Measurements from ENCODE around the gene LIAS. TPM values are rescaled to one million over a fixed set of nuclear protein-coding genes. Genes with fewer than 3 reads are reported as not detected.
"Not testable (repeated sequence)": the region's sequence is repeated elsewhere in the genome, so short reads cannot be mapped to it uniquely, and the experiment has no call there.

LIAS gene
- polyA plus RNA-seq, 2 donors: 14.2 to 15.2 TPM

DNA sequence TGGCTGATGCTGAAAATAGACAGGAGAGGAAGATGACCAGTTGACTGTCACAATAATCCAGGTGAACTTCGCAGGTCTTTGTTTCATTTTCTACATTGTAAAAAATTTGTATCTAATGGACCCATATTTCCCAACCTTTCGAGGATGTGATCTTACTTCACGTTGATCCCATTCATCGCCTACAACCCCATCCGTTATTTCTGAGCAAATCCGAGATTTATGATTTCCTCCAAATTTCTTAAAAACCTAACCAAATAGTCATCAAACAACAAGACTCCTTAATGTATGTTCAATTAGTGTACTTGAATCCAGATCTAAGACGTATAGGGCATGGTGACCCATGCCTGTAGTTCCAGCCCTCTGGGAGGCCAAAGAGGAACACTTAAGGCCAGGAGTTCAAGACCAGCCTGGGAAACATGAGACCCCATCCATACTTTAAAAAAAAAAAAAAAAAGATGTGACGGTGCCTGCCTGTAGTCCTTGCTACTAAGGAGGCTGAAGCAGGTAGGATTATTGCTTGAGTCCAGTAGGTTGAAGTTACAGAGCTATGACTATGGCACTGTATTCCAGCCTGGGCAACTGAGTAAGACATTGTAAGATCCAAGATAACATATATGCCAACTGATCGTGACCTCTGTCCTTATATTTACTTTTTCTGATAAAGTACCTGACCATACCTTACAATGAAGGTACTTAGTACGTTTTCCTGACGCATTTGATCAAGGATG is 5.8 kb upstream of the LIAS start:
- no peaks in the 10 kb centered on the region for H3K27me3 ChIP-seq (ENCODE audit: control insufficient read depth in 1 of 2, insufficient read depth in 2 of 2, low read length in 2 of 2)
- 84 to 87% methylated on average over 11 of the region's 11 CpGs for WGBS, 2 donors
- no peak overlapping the region for H3K4me3 ChIP-seq (ENCODE audit: low read depth in 1 of 2, low read length in 2 of 2)
- no peaks in the 10 kb centered on the region for H3K4me1 ChIP-seq (ENCODE audit: control insufficient read depth in 2 of 2, insufficient read depth in 2 of 2, low read length in 1 of 2)
- no peak overlapping the region for H3K27ac ChIP-seq (ENCODE audit: low read depth in 2 of 2, low read length in 1 of 2)
- H3K9me3 ChIP-seq (ENCODE audit: control insufficient read depth in 2 of 2, insufficient read depth in 1 of 2, low read depth in 1 of 2, low read length in 1 of 2): no peaks in the 10 kb centered on the region
- H3K36me3 ChIP-seq (ENCODE audit: control insufficient read depth in 2 of 2, insufficient read depth in 2 of 2, low read length in 1 of 2): peaks cover 10 to 18% of the 10 kb centered on the region in 2 donors

DNA sequence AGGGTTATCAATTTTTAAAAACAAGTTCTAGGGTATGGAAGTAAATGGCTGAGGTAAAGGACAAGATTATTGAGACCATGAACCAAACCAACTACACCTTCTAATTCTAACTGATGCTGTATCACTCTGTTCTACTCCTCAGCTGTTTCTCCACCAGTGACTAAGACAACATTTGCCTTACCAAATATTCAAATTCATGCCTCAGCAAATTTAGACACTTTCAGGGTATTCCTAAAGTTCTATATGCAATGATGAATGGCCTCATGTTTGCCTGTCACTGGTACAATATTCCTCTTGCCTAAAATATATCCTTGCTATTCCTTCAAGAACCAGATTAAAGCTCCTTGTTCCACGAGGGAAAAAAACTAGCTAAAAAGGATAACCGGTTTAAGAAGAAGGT is 5.1 kb upstream of the LIAS start:
- peaks cover 10 to 18% of the 10 kb centered on the region in 2 donors for H3K36me3 ChIP-seq (ENCODE audit: control insufficient read depth in 2 of 2, insufficient read depth in 2 of 2, low read length in 1 of 2)

DNA sequence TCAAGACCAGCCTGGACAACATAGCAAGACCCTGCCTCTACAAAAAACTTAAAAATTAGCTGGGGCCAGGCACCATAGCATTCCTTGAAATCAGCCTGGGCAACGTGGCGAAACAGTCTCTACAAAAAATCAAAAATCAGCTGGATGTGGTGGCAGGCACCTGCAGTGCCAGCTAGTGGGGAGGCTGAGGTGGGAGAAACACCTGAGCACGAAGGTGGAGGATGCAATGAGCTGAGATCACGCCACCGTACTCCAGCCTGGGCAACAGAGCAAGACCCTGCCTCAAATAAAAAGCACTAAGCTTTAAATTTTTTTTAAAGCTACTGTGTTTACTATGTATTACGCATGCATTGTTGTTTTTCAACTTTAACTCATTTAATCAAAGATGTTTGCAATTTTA is 3.4 kb upstream of the LIAS start:
- Histone ChIP-seq H3K36me3 (ENCODE audit: control insufficient read depth in 2 of 2, insufficient read depth in 2 of 2, low read length in 1 of 2) (peaks cover 10 to 18% of the 10 kb centered on the region in 2 donors), H3K4me3 (ENCODE audit: low read depth in 1 of 2, low read length in 2 of 2) (no peak overlapping the region), H3K27me3 (ENCODE audit: control insufficient read depth in 1 of 2, insufficient read depth in 2 of 2, low read length in 2 of 2) (no peaks in the 10 kb centered on the region), H3K27ac (ENCODE audit: low read depth in 2 of 2, low read length in 1 of 2) (no peak overlapping the region), H3K4me1 (ENCODE audit: control insufficient read depth in 2 of 2, insufficient read depth in 2 of 2, low read length in 1 of 2) (no peaks in the 10 kb centered on the region), H3K9me3 (ENCODE audit: control insufficient read depth in 2 of 2, insufficient read depth in 1 of 2, low read depth in 1 of 2, low read length in 1 of 2) (no peaks in the 10 kb centered on the region)
- 91% methylated on average over 6 of the region's 6 CpGs for WGBS, 2 donors

More for the DNA sequence above, 5.1 kb upstream of the LIAS start:
- no peak overlapping the region for H3K27ac ChIP-seq (ENCODE audit: low read depth in 2 of 2, low read length in 1 of 2)
- WGBS, 2 donors: 78 to 79% methylated on average over 2 of the region's 2 CpGs
- H3K27me3 ChIP-seq (ENCODE audit: control insufficient read depth in 1 of 2, insufficient read depth in 2 of 2, low read length in 2 of 2): no peaks in the 10 kb centered on the region
- H3K9me3 ChIP-seq (ENCODE audit: control insufficient read depth in 2 of 2, insufficient read depth in 1 of 2, low read depth in 1 of 2, low read length in 1 of 2): no peaks in the 10 kb centered on the region
- H3K4me3 ChIP-seq (ENCODE audit: low read depth in 1 of 2, low read length in 2 of 2): no peak overlapping the region
- no peaks in the 10 kb centered on the region for H3K4me1 ChIP-seq (ENCODE audit: control insufficient read depth in 2 of 2, insufficient read depth in 2 of 2, low read length in 1 of 2)

DNA sequence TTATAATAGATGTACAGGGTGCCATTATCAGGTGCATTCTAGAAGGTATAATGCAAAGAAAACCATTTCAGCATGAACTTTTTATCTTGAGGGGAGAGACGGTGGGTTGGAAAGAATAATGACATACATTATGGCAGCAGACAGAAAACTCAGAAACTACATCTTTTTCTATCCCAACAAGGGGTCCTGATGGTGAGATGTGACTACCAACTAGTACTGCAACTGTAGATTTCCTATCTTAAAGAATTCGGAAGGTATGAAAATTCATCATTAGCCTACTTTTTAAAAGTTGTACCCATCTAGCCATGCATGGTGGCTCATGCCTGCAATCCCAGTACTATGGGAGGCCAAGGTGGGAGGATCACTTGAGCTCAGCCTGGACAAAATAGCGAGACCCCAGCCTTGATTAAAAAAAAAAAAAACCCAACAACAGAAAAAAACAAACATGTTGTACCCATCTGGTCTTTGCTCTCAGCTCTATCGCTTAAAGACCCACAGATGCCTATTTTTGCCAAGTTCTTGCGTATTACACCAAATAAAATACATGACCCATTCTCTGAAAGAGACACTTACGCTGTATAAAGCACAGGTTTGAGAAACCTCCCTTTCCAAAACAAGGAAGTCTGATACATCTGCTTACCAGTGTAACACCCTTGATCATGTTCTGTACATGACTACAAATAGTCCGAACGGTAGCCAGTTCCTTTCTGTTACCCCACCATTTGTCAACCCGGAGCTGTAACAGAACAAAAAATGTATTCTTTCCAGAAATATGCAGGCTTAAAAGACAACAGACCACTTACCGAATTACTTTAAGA is 1.7 kb upstream of the LIAS start:
- Histone ChIP-seq H3K27me3 (ENCODE audit: control insufficient read depth in 1 of 2, insufficient read depth in 2 of 2, low read length in 2 of 2) (no peaks in the 10 kb centered on the region), H3K4me1 (ENCODE audit: control insufficient read depth in 2 of 2, insufficient read depth in 2 of 2, low read length in 1 of 2) (no peaks in the 10 kb centered on the region), H3K36me3 (ENCODE audit: control insufficient read depth in 2 of 2, insufficient read depth in 2 of 2, low read length in 1 of 2) (peaks cover 7 to 11% of the 10 kb centered on the region in 2 donors), H3K27ac (ENCODE audit: low read depth in 2 of 2, low read length in 1 of 2) (no peak overlapping the region), H3K9me3 (ENCODE audit: control insufficient read depth in 2 of 2, insufficient read depth in 1 of 2, low read depth in 1 of 2, low read length in 1 of 2) (no peaks in the 10 kb centered on the region), H3K4me3 (ENCODE audit: low read depth in 1 of 2, low read length in 2 of 2) (peak overlapping the region in 1 of 2 donors; percentile 90)
- 63 to 64% methylated on average over 10 of the region's 10 CpGs for WGBS, 2 donors

DNA sequence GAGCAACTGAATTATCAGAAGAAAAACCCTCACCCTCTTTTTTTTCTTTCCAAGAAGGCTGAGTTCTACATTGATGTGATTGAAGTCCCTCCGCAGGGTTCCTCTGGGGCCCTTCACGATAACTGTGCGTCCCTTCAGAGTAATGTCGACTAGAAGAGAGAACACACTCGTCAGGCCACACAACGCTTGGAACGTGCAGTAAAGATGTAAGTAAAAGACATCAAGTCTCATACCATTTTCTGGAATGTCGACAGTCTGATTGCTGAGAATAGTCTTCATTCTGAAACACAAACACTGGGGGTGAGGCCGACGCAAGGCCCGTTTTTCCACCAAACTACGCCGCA is 723 bp upstream of the LIAS start:
- Histone ChIP-seq H3K4me3 (ENCODE audit: low read depth in 1 of 2, low read length in 2 of 2) (peak overlapping the region; percentile 80 to 90), H3K27ac (ENCODE audit: low read depth in 2 of 2, low read length in 1 of 2) (peak overlapping the region; percentile 90 to 95), H3K36me3 (ENCODE audit: control insufficient read depth in 2 of 2, insufficient read depth in 2 of 2, low read length in 1 of 2) (peaks cover 4 to 11% of the 10 kb centered on the region in 2 donors)
- H3K9me3 ChIP-seq (ENCODE audit: control insufficient read depth in 2 of 2, insufficient read depth in 1 of 2, low read depth in 1 of 2, low read length in 1 of 2); H3K4me1 ChIP-seq (ENCODE audit: control insufficient read depth in 2 of 2, insufficient read depth in 2 of 2, low read length in 1 of 2); H3K27me3 ChIP-seq (ENCODE audit: control insufficient read depth in 1 of 2, insufficient read depth in 2 of 2, low read length in 2 of 2): not testable (repeated sequence)
- WGBS, 2 donors: 1% methylated on average over 13 of the region's 13 CpGs

DNA sequence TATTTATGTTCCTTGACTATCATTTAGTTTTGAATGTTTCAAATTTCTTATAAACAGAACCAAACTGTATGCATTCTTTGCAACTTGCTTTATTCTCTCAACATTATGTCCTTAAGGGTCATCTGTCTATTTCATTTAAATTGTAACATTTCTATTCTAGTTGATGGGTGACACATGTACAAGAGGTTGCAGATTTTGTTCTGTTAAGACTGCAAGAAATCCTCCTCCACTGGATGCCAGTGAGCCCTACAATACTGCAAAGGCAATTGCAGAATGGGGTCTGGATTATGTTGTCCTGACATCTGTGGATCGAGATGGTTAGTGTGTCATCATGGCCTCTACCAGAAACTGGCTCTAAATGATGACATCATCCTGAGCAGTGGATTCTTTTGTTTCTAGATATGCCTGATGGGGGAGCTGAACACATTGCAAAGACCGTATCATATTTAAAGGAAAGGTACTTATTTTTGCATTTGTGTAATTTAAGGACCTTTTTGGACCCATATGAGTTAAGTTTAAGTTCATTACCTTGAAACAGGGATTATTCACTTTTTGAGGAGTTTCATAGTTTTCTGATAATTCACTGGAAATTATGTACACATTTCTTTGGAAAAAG is 6.1 kb downstream of the LIAS start:
- Histone ChIP-seq H3K9me3 (ENCODE audit: control insufficient read depth in 2 of 2, insufficient read depth in 1 of 2, low read depth in 1 of 2, low read length in 1 of 2) (no peaks in the 10 kb centered on the region), H3K4me1 (ENCODE audit: control insufficient read depth in 2 of 2, insufficient read depth in 2 of 2, low read length in 1 of 2) (no peaks in the 10 kb centered on the region), H3K27me3 (ENCODE audit: control insufficient read depth in 1 of 2, insufficient read depth in 2 of 2, low read length in 2 of 2) (no peaks in the 10 kb centered on the region), H3K36me3 (ENCODE audit: control insufficient read depth in 2 of 2, insufficient read depth in 2 of 2, low read length in 1 of 2) (peaks cover 0 to 2% of the 10 kb centered on the region in 2 donors), H3K27ac (ENCODE audit: low read depth in 2 of 2, low read length in 1 of 2) (no peak overlapping the region), H3K4me3 (ENCODE audit: low read depth in 1 of 2, low read length in 2 of 2) (no peak overlapping the region)
- 47 to 56% methylated on average over 2 of the region's 2 CpGs for WGBS, 2 donors

DNA sequence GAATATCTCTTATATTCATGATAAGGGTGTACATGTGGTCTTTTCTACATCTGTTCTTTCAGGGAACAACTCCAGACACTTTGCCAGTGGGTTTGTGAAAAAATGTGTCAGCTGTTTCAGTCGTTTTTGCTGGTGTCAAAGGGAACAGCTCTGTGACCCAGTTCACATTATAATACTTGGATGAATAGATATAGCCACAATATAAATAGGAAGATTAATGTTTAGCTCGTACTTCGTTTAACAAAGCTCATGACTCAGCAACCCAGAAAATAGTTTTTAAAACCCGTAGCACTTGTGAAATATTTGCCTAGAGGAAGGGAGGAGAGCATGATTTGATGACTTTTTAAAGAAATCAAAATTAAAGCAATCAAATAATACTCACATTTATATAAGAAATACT is 7.9 kb downstream of the LIAS start:
- no peaks in the 10 kb centered on the region for H3K4me1 ChIP-seq (ENCODE audit: control insufficient read depth in 2 of 2, insufficient read depth in 2 of 2, low read length in 1 of 2)
- WGBS, 2 donors: 31 to 38% methylated on average over 4 of the region's 4 CpGs
- no peaks in the 10 kb centered on the region for H3K9me3 ChIP-seq (ENCODE audit: control insufficient read depth in 2 of 2, insufficient read depth in 1 of 2, low read depth in 1 of 2, low read length in 1 of 2)
- H3K4me3 ChIP-seq (ENCODE audit: low read depth in 1 of 2, low read length in 2 of 2): no peak overlapping the region
- H3K36me3 ChIP-seq (ENCODE audit: control insufficient read depth in 2 of 2, insufficient read depth in 2 of 2, low read length in 1 of 2): peaks cover 0 to 2% of the 10 kb centered on the region in 2 donors
- no peaks in the 10 kb centered on the region for H3K27me3 ChIP-seq (ENCODE audit: control insufficient read depth in 1 of 2, insufficient read depth in 2 of 2, low read length in 2 of 2)
- H3K27ac ChIP-seq (ENCODE audit: low read depth in 2 of 2, low read length in 1 of 2): peak overlapping the region in 1 of 2 donors; percentile 58

DNA sequence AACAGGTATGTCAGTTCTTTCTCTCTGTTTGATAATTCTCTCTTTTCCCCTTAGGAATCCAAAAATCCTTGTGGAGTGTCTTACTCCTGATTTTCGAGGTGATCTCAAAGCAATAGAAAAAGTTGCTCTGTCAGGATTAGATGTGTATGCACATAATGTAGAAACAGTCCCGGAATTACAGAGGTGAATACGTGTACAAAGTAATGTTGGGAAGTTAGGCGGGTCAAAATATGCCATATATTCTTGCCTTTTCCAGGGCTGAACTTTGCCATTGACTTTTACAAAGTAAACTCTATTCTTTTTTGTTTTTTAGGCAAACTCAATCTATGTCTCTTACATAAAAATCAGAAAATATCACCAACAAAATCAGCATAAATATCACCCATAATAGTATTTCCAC is 8.6 kb downstream of the LIAS start:
- Histone ChIP-seq H3K4me1 (ENCODE audit: control insufficient read depth in 2 of 2, insufficient read depth in 2 of 2, low read length in 1 of 2) (no peaks in the 10 kb centered on the region), H3K36me3 (ENCODE audit: control insufficient read depth in 2 of 2, insufficient read depth in 2 of 2, low read length in 1 of 2) (peaks cover 0 to 2% of the 10 kb centered on the region in 2 donors), H3K4me3 (ENCODE audit: low read depth in 1 of 2, low read length in 2 of 2) (no peak overlapping the region), H3K9me3 (ENCODE audit: control insufficient read depth in 2 of 2, insufficient read depth in 1 of 2, low read depth in 1 of 2, low read length in 1 of 2) (no peaks in the 10 kb centered on the region), H3K27me3 (ENCODE audit: control insufficient read depth in 1 of 2, insufficient read depth in 2 of 2, low read length in 2 of 2) (no peaks in the 10 kb centered on the region), H3K27ac (ENCODE audit: low read depth in 2 of 2, low read length in 1 of 2) (no peak overlapping the region)
- 82 to 85% methylated on average over 4 of the region's 4 CpGs for WGBS, 2 donors

DNA sequence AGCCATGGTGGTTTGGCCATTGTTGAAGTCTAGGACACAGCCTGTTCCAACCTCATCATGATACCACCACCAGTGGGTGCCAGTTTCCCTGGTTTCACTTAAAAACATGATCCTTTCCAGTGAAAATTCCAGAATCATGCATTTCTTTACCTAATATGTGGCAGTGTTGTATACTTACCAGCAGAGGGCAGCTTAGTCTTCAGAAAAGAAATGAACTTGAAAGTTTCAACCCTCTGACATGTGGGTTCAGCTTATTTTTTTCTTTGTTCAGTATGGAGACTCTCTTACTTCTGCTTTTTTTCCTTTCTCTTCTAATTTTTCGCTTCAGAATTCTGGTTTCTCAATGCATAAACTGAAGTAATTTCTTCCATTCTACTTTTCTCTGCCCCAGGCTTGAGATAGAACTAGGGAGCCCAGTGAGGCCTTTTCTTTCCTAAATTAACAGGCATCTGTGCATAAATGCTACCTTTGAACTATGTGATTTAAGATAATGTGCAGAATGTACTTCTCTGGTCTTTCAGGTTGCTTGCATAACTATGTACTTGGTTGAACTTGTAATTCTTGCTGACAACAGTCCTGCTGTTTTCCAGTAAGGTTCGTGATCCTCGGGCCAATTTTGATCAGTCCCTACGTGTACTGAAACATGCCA is 10.7 kb downstream of the LIAS start:
- WGBS, 2 donors: 54 to 55% methylated on average over 4 of the region's 4 CpGs
- H3K4me3 ChIP-seq (ENCODE audit: low read depth in 1 of 2, low read length in 2 of 2): no peak overlapping the region
- peaks cover 0 to 2% of the 10 kb centered on the region in 2 donors for H3K36me3 ChIP-seq (ENCODE audit: control insufficient read depth in 2 of 2, insufficient read depth in 2 of 2, low read length in 1 of 2)
- H3K9me3 ChIP-seq (ENCODE audit: control insufficient read depth in 2 of 2, insufficient read depth in 1 of 2, low read depth in 1 of 2, low read length in 1 of 2): no peaks in the 10 kb centered on the region
- H3K4me1 ChIP-seq (ENCODE audit: control insufficient read depth in 2 of 2, insufficient read depth in 2 of 2, low read length in 1 of 2): no peaks in the 10 kb centered on the region
- peak overlapping the region; percentile 49 to 54 for H3K27ac ChIP-seq (ENCODE audit: low read depth in 2 of 2, low read length in 1 of 2)
- no peaks in the 10 kb centered on the region for H3K27me3 ChIP-seq (ENCODE audit: control insufficient read depth in 1 of 2, insufficient read depth in 2 of 2, low read length in 2 of 2)

All from esophagus (tissue), 2 donors.